Sciatic nerve (tissue), 2 donors: Measurements from ENCODE around the gene ACIN1. TPM values are rescaled to one million over a fixed set of nuclear protein-coding genes. Genes with fewer than 3 reads are reported as not detected.

Source experiments
- ATAC-seq: fragments of 200-7000 bp; cut with Tn5 transposase; one replicate; pipeline ENCODE4 v1.9.1; 2020; ENCODE audit warnings: mild to moderate bottlenecking, moderate library complexity
- DNase-seq: peaks from one replicate; pipeline ENCODE4 v3.0.0-alpha.2; 2020; ENCODE audit warnings: low spot score
- intact Hi-C: fragments of 100-400 bp; cut with DNase I; formaldehyde crosslinking; loops from one replicate; pipeline ENCODE4 v1.14.2; 2022
- total RNA-seq: library from RNA; stranded (reverse); fragmentation: NEBNext Ultra II Directional; extraction: Animal tissue kit (Norgen Biotek cat#: 25700); gene quantifications from one replicate; pipeline ENCODE4 v1.2.1, GENCODE V29; 2021
- donor health status: DM: no; HTN: no; CAD: no.
- donor health status: DM: no; HTN: no; CAD: no.

ACIN1 gene
- total RNA-seq, 1 donor from 2014 or later, result 166 TPM

DNA sequence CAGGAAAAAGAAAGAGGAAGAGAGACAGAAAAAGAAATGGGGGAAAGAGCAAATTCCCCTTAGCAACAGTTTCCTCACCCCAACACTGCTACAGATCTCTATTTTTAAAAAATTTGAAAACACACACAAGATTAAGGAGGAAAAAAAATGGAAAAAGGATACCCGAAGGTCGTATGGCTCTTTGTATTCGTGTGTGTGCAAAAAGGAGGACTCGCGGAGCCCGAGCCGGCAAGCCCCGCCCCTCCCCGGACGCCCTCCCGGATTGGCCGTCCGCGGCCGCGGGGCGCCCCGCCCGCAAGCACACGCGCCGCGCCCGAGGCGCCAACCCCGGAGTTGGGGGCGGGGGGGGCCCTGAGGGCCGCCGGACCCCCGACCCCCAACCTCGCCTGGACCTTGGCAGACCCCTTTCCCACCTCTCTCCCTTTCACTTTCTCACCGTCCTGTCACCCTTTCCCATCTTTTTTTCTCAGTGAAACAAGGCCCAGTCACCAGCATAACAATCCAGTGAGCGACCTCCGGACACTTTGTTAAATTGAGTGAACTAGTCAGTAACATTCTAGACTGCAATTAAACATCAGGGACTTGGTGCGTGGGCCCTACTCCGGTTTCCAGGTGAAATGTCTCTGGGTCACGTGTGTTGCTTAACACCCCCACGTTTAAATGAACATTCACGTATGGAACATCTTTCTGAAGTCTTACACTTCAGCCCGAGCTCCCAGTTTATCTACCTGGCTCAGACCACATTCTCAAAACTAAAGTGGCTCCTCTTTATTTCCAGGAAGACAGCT lies 84.8 kb downstream of the ACIN1 start, which contains the start of gene C14orf93:
Gene C14orf93, minus strand, starts transcription at position 205 of the 788 bp plus-strand sequence. CDS start 11,120 bp downstream, outside the sequence.
- DNase-seq, result peak; percentile 90
- ATAC-seq, result peak; percentile 59
- intact Hi-C loops, result no loop called here

DNA sequence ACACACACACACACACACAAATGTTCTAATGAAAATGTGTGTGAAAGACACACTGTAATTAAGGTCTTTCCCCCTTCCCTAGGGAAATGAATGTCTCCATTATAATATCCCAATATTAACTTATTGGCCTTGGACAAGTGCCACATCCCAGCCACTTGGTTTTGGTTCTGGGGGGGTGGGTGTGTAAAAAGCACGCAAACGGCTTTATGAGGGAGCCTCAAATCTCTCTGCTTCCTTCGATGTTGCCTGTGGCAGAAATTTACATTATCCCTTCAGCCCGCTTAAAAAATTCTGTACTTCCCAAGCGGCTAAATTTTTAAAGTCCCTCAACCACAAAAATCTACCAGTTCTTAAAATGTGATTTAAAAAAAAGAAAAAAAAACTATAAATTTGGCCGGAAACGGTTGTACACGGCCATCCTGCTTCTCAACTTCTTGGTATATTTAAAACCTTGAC lies 85.4 kb downstream of the ACIN1 start:
- ATAC-seq, result no peak
- DNase-seq, result no peak
- intact Hi-C loops, result no loop called here

DNA sequence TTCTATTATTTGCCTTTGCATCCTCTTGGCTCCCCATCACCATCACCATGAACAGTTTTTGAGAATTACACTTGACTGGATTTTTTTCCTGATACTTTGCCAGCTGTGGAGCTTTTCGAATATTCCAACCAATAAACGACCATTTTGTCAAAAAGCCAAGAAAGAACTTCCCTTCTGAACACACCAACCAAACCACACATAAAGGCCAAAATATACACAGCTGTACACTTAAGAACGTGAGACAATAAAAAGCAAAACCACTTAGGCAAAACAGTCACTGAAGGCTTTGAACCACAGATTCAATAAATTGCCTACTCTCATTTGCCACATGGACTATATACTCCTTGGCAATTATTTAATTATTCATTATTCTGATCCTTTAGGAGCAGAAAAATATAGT lies 86.1 kb downstream of the ACIN1 start:
- intact Hi-C loops, result no loop called here
- ATAC-seq (no peak), DNase-seq (no peak)

Other genes with a start within 250 kb of the ACIN1 start
- 106 TPM for gene LRP10, start 223.4 kb downstream of the ACIN1 start, total RNA-seq
- 0.62 TPM for gene REM2, start 211.9 kb downstream of the ACIN1 start, total RNA-seq
- gene RBM23, start 176.0 kb downstream of the ACIN1 start, total RNA-seq, result 87.3 TPM
- 44.6 TPM for gene PRMT5, start 165.8 kb downstream of the ACIN1 start, total RNA-seq
- gene HAUS4, start 138.0 kb downstream of the ACIN1 start, total RNA-seq, result 39.9 TPM
- 24.8 TPM for gene AJUBA, start 112.6 kb downstream of the ACIN1 start, total RNA-seq
- 8.1 TPM for gene C14orf93, start 85.0 kb downstream of the ACIN1 start, total RNA-seq
- 70.1 TPM for gene PSMB5, start 60.2 kb downstream of the ACIN1 start, total RNA-seq
- gene PSMB11, start 52.9 kb downstream of the ACIN1 start, total RNA-seq, result not detected
- gene CDH24, start 37.6 kb downstream of the ACIN1 start, total RNA-seq, result 6.5 TPM
- 32.2 TPM for gene C14orf119, start 369 bp upstream of the ACIN1 start, total RNA-seq
- gene CIROP, start 9.9 kb upstream of the ACIN1 start, total RNA-seq, result not detected
- 0.31 TPM for gene CEBPE, start 24.1 kb upstream of the ACIN1 start, total RNA-seq
- 15.0 TPM for gene SLC7A8, start 88.5 kb upstream of the ACIN1 start, total RNA-seq
- not detected for gene RNF212B, start 142.8 kb upstream of the ACIN1 start, total RNA-seq
- 8.3 TPM for gene HOMEZ, start 191.0 kb upstream of the ACIN1 start, total RNA-seq
- 24.0 TPM for gene PPP1R3E, start 207.7 kb upstream of the ACIN1 start, total RNA-seq
- gene BCL2L2, start 211.7 kb upstream of the ACIN1 start, total RNA-seq, result 56.5 TPM
- gene PABPN1, start 226.3 kb upstream of the ACIN1 start, total RNA-seq, result 135 TPM